ENCODE results near the gene ARHGEF17. TPM values are rescaled to one million over a fixed set of nuclear protein-coding genes. Genes with fewer than 3 reads are reported as not detected.

ARHGEF17 gene
- total RNA-seq, 1 donor from 2014 or later = 43.3 TPM

DNA sequence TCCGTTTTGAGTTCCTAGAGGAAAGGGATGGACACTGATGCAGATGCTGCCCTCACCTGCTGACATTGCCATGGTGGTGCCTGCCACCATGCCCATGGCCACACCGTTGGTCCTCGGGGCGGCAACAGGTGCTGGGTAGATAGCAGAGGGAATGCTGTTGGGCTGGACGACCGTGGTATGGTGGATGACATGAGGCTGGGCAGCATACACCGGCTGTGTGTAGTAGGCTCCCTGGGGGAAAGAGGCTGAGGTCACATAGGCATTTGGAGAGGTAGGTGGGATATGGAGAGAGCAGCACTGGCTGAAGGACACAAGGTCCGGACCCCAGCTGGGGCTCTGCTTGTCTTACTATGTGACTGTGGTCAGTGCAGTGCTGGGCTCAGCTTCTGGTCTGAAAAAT, 101.4 kb downstream of the ARHGEF17 start:
- no peak overlapping the region for H3K27ac Mint-ChIP-seq (ENCODE audit: unreplicated experiment)
- TF ChIP-seq, protein P1, sequence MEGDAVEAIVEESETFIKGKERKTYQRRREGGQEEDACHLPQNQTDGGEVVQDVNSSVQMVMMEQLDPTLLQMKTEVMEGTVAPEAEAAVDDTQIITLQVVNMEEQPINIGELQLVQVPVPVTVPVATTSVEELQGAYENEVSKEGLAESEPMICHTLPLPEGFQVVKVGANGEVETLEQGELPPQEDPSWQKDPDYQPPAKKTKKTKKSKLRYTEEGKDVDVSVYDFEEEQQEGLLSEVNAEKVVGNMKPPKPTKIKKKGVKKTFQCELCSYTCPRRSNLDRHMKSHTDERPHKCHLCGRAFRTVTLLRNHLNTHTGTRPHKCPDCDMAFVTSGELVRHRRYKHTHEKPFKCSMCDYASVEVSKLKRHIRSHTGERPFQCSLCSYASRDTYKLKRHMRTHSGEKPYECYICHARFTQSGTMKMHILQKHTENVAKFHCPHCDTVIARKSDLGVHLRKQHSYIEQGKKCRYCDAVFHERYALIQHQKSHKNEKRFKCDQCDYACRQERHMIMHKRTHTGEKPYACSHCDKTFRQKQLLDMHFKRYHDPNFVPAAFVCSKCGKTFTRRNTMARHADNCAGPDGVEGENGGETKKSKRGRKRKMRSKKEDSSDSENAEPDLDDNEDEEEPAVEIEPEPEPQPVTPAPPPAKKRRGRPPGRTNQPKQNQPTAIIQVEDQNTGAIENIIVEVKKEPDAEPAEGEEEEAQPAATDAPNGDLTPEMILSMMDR (IDR thresholded peaks at IDR 0.05; ENCODE audit: partially characterized antibody, unreplicated experiment) = no peak
- H3K36me3 Mint-ChIP-seq (ENCODE audit: unreplicated experiment) = peaks cover 8% of the 10 kb centered on the region
- no peak for DNase-seq
- no peak overlapping the region for H3K4me3 Mint-ChIP-seq (ENCODE audit: unreplicated experiment)
- peaks cover 8% of the 10 kb centered on the region for H3K27me3 Mint-ChIP-seq (ENCODE audit: unreplicated experiment)
- H3K4me1 Mint-ChIP-seq (ENCODE audit: low read depth, unreplicated experiment) = peaks cover 5% of the 10 kb centered on the region
- peaks cover 7% of the 10 kb centered on the region for H3K9me3 Mint-ChIP-seq (ENCODE audit: unreplicated experiment)

DNA sequence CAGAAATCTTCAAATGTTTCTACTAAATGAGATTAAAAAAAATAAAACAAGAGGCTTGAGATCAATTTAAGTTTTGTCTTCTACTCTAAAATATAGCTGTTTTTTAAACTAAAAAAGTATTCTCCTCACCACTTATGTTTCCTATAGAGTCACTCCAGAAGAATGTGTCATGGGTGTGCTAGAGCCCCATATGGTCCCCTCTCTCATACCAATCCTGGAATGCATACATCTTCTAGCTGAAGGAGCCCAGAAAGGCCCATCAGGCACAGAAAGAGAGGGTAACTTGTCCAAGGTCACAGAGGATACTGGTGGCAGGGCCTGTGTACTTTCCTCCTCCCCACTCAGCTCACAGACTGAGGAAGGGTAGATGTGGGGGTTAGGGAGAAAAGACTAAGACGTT, 102.6 kb downstream of the ARHGEF17 start:
- peaks cover 8% of the 10 kb centered on the region for H3K27me3 Mint-ChIP-seq (ENCODE audit: unreplicated experiment)
- no peak overlapping the region for H3K4me3 Mint-ChIP-seq (ENCODE audit: unreplicated experiment)
- peaks cover 5% of the 10 kb centered on the region for H3K4me1 Mint-ChIP-seq (ENCODE audit: low read depth, unreplicated experiment)
- TF ChIP-seq, protein P1 (IDR thresholded peaks at IDR 0.05; ENCODE audit: partially characterized antibody, unreplicated experiment) = no peak
- peaks cover 7% of the 10 kb centered on the region for H3K9me3 Mint-ChIP-seq (ENCODE audit: unreplicated experiment)
- H3K27ac Mint-ChIP-seq (ENCODE audit: unreplicated experiment) = no peak overlapping the region
- peaks cover 8% of the 10 kb centered on the region for H3K36me3 Mint-ChIP-seq (ENCODE audit: unreplicated experiment)
- DNase-seq = no peak

DNA sequence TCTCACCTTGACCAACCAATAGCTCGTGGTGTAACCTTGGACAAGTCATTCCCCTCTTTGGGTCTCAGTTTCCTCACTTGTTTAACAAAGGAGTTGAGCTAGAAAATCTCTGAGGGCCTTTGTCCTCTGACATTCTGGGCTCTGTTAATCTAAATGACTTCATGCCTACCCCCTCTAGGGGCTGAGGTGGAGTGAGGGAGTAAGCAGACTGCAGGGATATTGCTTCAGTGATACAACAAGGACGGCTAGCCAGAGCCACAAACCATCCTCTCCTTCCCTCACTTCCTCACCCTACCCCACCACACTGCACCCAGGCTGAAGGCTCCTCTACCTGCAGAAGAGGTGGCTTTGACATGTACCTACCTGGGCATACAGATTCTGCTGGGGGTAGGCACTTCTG, 103.0 kb downstream of the ARHGEF17 start:
- Mint-ChIP-seq H3K27me3 (ENCODE audit: unreplicated experiment) (peaks cover 8% of the 10 kb centered on the region), H3K4me3 (ENCODE audit: unreplicated experiment) (no peak overlapping the region), H3K4me1 (ENCODE audit: low read depth, unreplicated experiment) (peaks cover 5% of the 10 kb centered on the region), H3K27ac (ENCODE audit: unreplicated experiment) (no peak overlapping the region), H3K36me3 (ENCODE audit: unreplicated experiment) (peaks cover 8% of the 10 kb centered on the region), H3K9me3 (ENCODE audit: unreplicated experiment) (peaks cover 7% of the 10 kb centered on the region)
- no peak for DNase-seq
- TF ChIP-seq, protein P1 (IDR thresholded peaks at IDR 0.05; ENCODE audit: partially characterized antibody, unreplicated experiment) = no peak

DNA sequence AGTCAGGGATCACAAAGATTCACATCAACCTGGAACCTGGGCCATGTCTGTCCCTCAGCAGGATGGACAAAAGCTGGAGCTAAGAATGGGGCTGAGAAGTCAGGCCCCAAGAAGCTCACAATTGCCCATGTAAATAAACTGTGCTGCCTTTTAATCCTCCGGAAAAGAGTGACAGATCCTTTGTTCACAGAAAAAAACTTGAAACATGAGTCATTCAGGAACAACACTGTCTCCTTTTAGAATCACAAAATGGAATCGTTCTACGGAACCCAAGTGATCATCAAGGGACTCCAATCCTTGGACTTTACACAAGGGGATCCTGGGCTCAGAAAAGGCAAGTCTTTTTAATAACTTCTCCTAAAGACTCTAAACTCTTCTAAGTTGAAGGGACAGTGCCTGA, 104.2 kb downstream of the ARHGEF17 start:
- no peak for DNase-seq
- no peak overlapping the region for H3K27ac Mint-ChIP-seq (ENCODE audit: unreplicated experiment)
- H3K36me3 Mint-ChIP-seq (ENCODE audit: unreplicated experiment) = peaks cover 8% of the 10 kb centered on the region
- peaks cover 7% of the 10 kb centered on the region for H3K9me3 Mint-ChIP-seq (ENCODE audit: unreplicated experiment)
- peaks cover 5% of the 10 kb centered on the region for H3K4me1 Mint-ChIP-seq (ENCODE audit: low read depth, unreplicated experiment)
- TF ChIP-seq, protein P1 (IDR thresholded peaks at IDR 0.05; ENCODE audit: partially characterized antibody, unreplicated experiment) = no peak
- H3K4me3 Mint-ChIP-seq (ENCODE audit: unreplicated experiment) = no peak overlapping the region
- H3K27me3 Mint-ChIP-seq (ENCODE audit: unreplicated experiment) = peaks cover 8% of the 10 kb centered on the region

DNA sequence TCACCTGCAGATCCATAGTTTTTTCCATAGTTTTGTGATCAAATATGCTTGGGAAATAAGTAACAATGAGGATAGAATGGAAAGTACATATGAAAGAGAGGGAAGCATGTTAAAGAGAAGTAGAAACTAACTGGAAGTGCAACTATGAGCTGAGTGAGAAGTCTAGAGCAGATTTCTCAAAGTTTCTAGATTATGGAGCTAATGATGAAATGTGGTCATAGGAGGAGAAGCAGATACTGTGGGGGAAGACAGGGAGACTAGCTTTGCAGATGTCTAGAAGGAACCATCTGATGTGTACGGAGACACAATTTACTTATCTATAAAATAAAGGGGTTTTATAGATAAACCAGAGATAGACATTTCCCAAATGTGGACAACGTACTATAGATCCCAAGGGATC, 105.2 kb downstream of the ARHGEF17 start:
- peaks cover 7% of the 10 kb centered on the region for H3K9me3 Mint-ChIP-seq (ENCODE audit: unreplicated experiment)
- no peak for DNase-seq
- no peak overlapping the region for H3K4me3 Mint-ChIP-seq (ENCODE audit: unreplicated experiment)
- no peak overlapping the region for H3K27ac Mint-ChIP-seq (ENCODE audit: unreplicated experiment)
- peaks cover 8% of the 10 kb centered on the region for H3K36me3 Mint-ChIP-seq (ENCODE audit: unreplicated experiment)
- TF ChIP-seq, protein P1 (IDR thresholded peaks at IDR 0.05; ENCODE audit: partially characterized antibody, unreplicated experiment) = no peak
- H3K27me3 Mint-ChIP-seq (ENCODE audit: unreplicated experiment) = peaks cover 8% of the 10 kb centered on the region
- H3K4me1 Mint-ChIP-seq (ENCODE audit: low read depth, unreplicated experiment) = peaks cover 5% of the 10 kb centered on the region

All from glutamatergic neuron (in vitro differentiated cells).